Ovary (tissue), 9 donors: ENCODE data around the gene CARM1. TPM values are rescaled to one million over a fixed set of nuclear protein-coding genes. Genes with fewer than 3 reads are reported as not detected.

Experiments
- DNase-seq, 5 donors: peaks; one replicate each; pipeline ENCODE4 v3.0.0-alpha.2; 2019 to 2020
- H3K27ac ChIP-seq, 2 donors: fragments of 200-600 bp; one replicate each; pipeline versions ENCODE4 v1.5.1 to v1.8.0; 2019 to 2022
- H3K27me3 ChIP-seq: fragments of 200-600 bp; one replicate; pipeline ENCODE4 v1.8.0; 2022
- H3K36me3 ChIP-seq: fragments of 200-600 bp; sonication (generic); one replicate; pipeline ENCODE4 v1.5.1; 2019
- H3K4me1 ChIP-seq: one replicate; pipeline ENCODE4 v1.8.1; 2013; ENCODE audit warnings: mild to moderate bottlenecking, moderate library complexity; ENCODE audit not compliant: insufficient read depth
- H3K4me3 ChIP-seq: fragments of 200-600 bp; sonication (generic); one replicate; pipeline ENCODE4 v1.5.1; 2017
- H3K9me3 ChIP-seq, 2 donors: fragments of 200-600 bp in 1 of 2; sonication (generic) in 1 of 2; one replicate each; pipeline versions ENCODE4 v1.5.1 to v1.8.1; 2013 to 2019; ENCODE audit warnings: mild to moderate bottlenecking in 1 of 2, moderate library complexity in 1 of 2
- CTCF ChIP-seq, 3 donors: fragments of 450-650 bp in 2 of 3; fragments of 200-600 bp in 1 of 3; IDR thresholded peaks; one replicate each; pipeline versions ENCODE4 v1.5.1 to v1.8.0; 2016 to 2022; ENCODE audit warnings: antibody characterized with exemption in 3 of 3, mild to moderate bottlenecking in 1 of 3
- EP300 ChIP-seq: sonication (generic); formaldehyde crosslinking; IDR thresholded peaks from one replicate; pipeline ENCODE4 v1.6.1; 2017; ENCODE audit warnings: antibody characterized with exemption
- POLR2A ChIP-seq: fragments of 450-650 bp; IDR thresholded peaks from one replicate; pipeline ENCODE4 v1.6.1; 2017; ENCODE audit warnings: antibody characterized with exemption, mild to moderate bottlenecking, moderate library complexity
- WGBS, 3 donors: extraction: QIAGEN DNeasy Blood & Tissue Kit in 1 of 3; methylation state at CpG; one replicate each; pipeline versions ENCODE4 v1.1.5 to v1.1.7; 2013 to 2017; 5-methylcytosine and 5-hydroxymethylcytosine counted together
- intact Hi-C, 4 donors: fragments of 100-400 bp; cut with DNase I; formaldehyde crosslinking; loops; one replicate each; pipeline versions ENCODE4 v1.11.0 to v1.15.1; 2022 to 2023
- polyA plus RNA-seq, 2 donors: library from polyadenylated mRNA; stranded (reverse); fragments of 200-250 nt in 1 of 2; fragments of 350-450 nt in 1 of 2; fragmentation: Illumina TruSeq in 1 of 2; extraction: RNeasy Lipid Tissue Mini Kit (QIAGEN cat#74804) in 1 of 2; gene quantifications; one replicate each; pipeline ENCODE4 v1.2.3, GENCODE V29; 2013 to 2014
- total RNA-seq, 7 donors: library from RNA; depleted of rRNA in 2 of 7; stranded (reverse); fragments of >200 nt in 2 of 7; fragmentation: NEBNext Ultra II Directional in 3 of 7; extraction: Animal tissue kit (Norgen Biotek cat#: 25700) in 3 of 7; gene quantifications; one replicate each; pipeline versions ENCODE4 v1.1.0 to v1.2.4, GENCODE V29; 2016 to 2023
- donor health status: DM: no; HTN: no; CAD: no; lungs with moderate emphysema.
- donor health status: DM: no; HTN: no; CAD: no.
- donor health status: Bipolar disorder and iron deficiency.
- donor health status: DM: yes; HTN: yes; CAD: no.
- donor health status: DM: no; HTN: no; CAD: no.
- donor health status: DM: yes; HTN: yes; CAD: no.

CARM1 gene
- total and polyA plus RNA-seq, 9 donors: 10.1 to 42.1 (median 38.1) TPM

DNA sequence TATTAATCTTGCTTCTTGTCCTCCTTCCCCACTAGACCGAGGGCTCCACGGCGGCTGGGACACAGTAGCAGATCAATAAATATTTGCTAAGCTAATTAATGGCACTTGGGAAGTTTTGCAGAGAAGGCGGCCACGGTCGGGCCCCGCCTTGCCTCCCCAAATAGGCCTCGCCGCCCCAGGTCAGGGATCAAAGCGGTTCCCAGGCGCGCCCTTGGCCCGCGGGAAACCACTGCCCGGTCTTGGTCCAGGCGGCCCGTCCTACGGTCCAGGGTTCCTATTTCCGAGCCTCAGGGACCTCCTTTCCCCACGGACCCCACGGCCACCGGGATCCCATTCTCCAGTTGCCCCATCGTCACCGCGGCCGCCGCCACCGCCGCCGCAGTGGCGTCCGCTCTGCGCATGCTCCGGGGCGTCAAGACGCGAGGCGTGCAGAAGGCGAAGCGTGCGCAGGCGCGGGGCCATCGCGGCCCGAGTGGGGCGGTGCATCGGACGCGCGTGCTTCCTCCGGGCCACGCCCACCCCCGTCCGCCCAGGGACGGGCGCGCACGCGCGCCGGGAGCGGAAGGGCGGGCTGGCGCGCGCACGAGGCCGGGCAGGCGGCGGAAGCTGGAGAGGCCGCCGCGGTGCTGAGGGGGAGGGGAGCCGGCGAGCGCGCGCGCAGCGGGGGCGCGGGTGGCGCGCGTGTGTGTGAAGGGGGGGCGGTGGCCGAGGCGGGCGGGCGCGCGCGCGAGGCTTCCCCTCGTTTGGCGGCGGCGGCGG, 89.1 kb downstream of the CARM1 start, which contains the start of gene SMARCA4:
Gene SMARCA4, plus strand, starts transcription at position 717 of the 759 bp plus-strand sequence. CDS start 23,122 bp downstream, outside the sequence.
- Histone ChIP-seq H3K9me3 (no peaks in the 10 kb centered on the region), H3K36me3 (no peaks in the 10 kb centered on the region), H3K4me3 (peak within 1 kb of the TSS; percentile 75), H3K27ac (peak within 1 kb of the TSS; percentile 72 to 89), H3K4me1 (peaks cover 6% of the 10 kb centered on the region), H3K27me3 (no peaks in the 10 kb centered on the region)
- WGBS, 3 donors: 0 to 1% (median 1%) methylated on average over 36 to 100 of the region's 100 CpGs
- TF ChIP-seq POLR2A (peak; percentile 90), CTCF (IDR thresholded peaks at IDR 0.05) (no peak), EP300 (no peak)
- peak; percentile 97 to 99 (median 98) for DNase-seq
- intact Hi-C loops: no loop called here

GRCh38 chr19:10961073-10961860, 89.9 kb downstream of the CARM1 start:
- Histone ChIP-seq H3K36me3 (no peaks in the 10 kb centered on the region), H3K9me3 (no peaks in the 10 kb centered on the region), H3K27ac (peak overlapping the region; percentile 72 to 89), H3K4me1 (peaks cover 6% of the 10 kb centered on the region), H3K4me3 (peak overlapping the region; percentile 75), H3K27me3 (no peaks in the 10 kb centered on the region)
- 0 to 1% (median 0%) methylated on average over 31 to 91 of the region's 92 CpGs for WGBS, 3 donors
- TF ChIP-seq POLR2A (no peak), CTCF (IDR thresholded peaks at IDR 0.05) (no peak), EP300 (no peak)
- peak in 3 of 5 donors; percentile 34 to 54 (median 44) for DNase-seq
- intact Hi-C loops: no loop called here

DNA sequence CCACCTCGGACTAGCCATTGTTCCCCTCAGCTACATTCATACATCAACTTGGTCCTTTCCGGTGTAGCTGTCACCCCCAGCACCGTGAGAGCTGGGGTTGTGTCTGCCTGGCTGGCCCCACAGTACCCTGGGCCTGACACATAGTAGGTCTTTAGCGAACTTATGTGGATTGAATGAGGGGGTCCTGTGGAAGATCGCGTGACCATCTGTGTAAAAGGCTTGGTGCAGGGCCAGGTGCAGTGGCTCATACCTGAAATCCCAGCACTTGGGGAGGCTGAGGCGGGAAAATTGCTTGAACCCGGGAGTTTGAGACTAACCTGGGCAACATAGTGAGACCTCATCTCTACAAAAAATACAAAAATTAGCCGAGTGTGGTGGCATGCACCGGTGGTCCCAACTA, 91.5 kb downstream of the CARM1 start:
- DNase-seq: no peak
- no peak overlapping the region for H3K4me3 ChIP-seq
- intact Hi-C loops: no loop called here
- no peaks in the 10 kb centered on the region for H3K27me3 ChIP-seq
- no peak overlapping the region for H3K27ac ChIP-seq
- peaks cover 6% of the 10 kb centered on the region for H3K4me1 ChIP-seq
- WGBS, 3 donors: 77 to 80% (median 78%) methylated on average over 10 of the region's 10 CpGs
- no peaks in the 10 kb centered on the region for H3K9me3 ChIP-seq
- TF ChIP-seq CTCF (IDR thresholded peaks at IDR 0.05) (no peak), POLR2A (no peak), EP300 (no peak)
- no peaks in the 10 kb centered on the region for H3K36me3 ChIP-seq

- Histone ChIP-seq H3K27me3 (no peaks in the 10 kb centered on the region), H3K4me3 (no peak overlapping the region), H3K9me3 (no peaks in the 10 kb centered on the region), H3K36me3 (no peaks in the 10 kb centered on the region), H3K27ac (no peak overlapping the region), H3K4me1 (peaks cover 6% of the 10 kb centered on the region)
- intact Hi-C loops: no loop called here
- WGBS, 3 donors: 70 to 74% (median 72%) methylated on average over 4 of the region's 4 CpGs
- DNase-seq: no peak
- no peak for TF ChIP-seq POLR2A
- TF ChIP-seq CTCF (IDR thresholded peaks at IDR 0.05): no peak
- no peak for TF ChIP-seq EP300
Measured at GRCh38 chr19:10963865-10964264, 92.5 kb downstream of the CARM1 start.
